ENCODE data around the gene LRRC27.

Gene LRRC27

DNA sequence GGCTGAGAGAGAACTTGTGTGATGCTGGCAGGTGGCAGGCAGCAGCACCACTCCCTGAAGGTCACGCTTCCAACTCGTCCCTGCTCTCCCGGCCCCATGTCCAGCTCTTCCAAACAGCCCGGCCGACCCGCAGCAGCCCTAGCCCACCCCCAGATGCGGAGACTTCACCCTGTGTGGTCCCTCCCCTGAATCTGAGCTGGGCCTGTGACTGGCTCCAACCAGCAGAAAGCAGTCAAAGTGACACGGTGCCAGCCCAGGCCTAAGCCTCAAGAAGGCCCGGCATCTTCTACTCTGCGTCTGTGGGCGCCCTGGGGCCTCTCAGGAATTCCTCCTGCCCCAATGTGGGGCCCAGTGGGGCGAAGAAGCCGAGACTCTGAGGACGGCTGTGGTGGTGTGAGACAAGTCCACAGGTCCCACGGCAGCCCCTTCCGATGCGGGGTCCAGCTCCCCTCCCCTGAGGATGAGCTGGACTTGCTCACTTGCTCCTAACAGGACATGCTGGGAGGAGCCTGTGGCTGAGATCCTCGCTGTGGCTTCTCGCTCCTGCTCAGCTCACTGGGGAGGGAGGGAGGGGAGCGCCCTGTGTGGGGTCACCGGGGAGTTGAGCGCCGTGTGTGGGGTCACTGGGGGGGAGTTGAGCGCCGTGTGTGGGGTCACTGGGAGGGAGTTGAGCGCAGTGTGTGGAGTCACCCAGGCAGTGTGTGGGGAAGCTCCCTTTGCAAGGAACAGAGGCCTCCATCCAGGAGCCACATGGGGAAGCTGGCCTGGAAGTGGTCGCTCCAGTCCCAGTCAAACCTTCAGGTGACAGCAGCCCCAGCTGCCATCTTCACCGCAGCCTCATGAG is 33.7 kb upstream of the LRRC27 start:
- no peak for TF ChIP-seq YY1 (IDR thresholded peaks at IDR 0.05; ENCODE audit: low read depth)
- TF ChIP-seq, protein P1, sequence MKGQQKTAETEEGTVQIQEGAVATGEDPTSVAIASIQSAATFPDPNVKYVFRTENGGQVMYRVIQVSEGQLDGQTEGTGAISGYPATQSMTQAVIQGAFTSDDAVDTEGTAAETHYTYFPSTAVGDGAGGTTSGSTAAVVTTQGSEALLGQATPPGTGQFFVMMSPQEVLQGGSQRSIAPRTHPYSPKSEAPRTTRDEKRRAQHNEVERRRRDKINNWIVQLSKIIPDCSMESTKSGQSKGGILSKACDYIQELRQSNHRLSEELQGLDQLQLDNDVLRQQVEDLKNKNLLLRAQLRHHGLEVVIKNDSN (IDR thresholded peaks at IDR 0.05) = no peak
- no peak for TF ChIP-seq EP300 (IDR thresholded peaks at IDR 0.05; ENCODE audit: borderline replicate concordance)
- TF ChIP-seq CREB1 (IDR thresholded peaks at IDR 0.05; ENCODE audit: low read depth) = no peak
- TF ChIP-seq MAX (IDR thresholded peaks at IDR 0.05) = no peak
- no peak for TF ChIP-seq CEBPB (IDR thresholded peaks at IDR 0.05)
- TF ChIP-seq TEAD4 (IDR thresholded peaks at IDR 0.05) = no peak
- no peak for TF ChIP-seq EGR1 (IDR thresholded peaks at IDR 0.05)
- TF ChIP-seq RAD21 (IDR thresholded peaks at IDR 0.05; ENCODE audit: low read depth) = no peak
- TF ChIP-seq TCF12 (IDR thresholded peaks at IDR 0.05; ENCODE audit: low read depth) = no peak
- no peak for TF ChIP-seq ZBTB7A (IDR thresholded peaks at IDR 0.05; ENCODE audit: low read depth)
- TF ChIP-seq FOXM1 (IDR thresholded peaks at IDR 0.05; ENCODE audit: borderline replicate concordance, low read depth) = no peak
- TF ChIP-seq TAF1 (IDR thresholded peaks at IDR 0.05; ENCODE audit: low read depth) = no peak
- no peak for TF ChIP-seq REST (IDR thresholded peaks at IDR 0.05; ENCODE audit: low read depth)

- TF ChIP-seq YY1 (IDR thresholded peaks at IDR 0.05; ENCODE audit: low read depth) (no peak), ZBTB7A (IDR thresholded peaks at IDR 0.05; ENCODE audit: low read depth) (no peak), FOXM1 (IDR thresholded peaks at IDR 0.05; ENCODE audit: borderline replicate concordance, low read depth) (no peak), CEBPB (IDR thresholded peaks at IDR 0.05) (no peak), MAX (IDR thresholded peaks at IDR 0.05) (no peak), TAF1 (IDR thresholded peaks at IDR 0.05; ENCODE audit: low read depth) (no peak), EGR1 (IDR thresholded peaks at IDR 0.05) (no peak), CREB1 (IDR thresholded peaks at IDR 0.05; ENCODE audit: low read depth) (no peak), NFIC (IDR thresholded peaks at IDR 0.05) (no peak), TCF12 (IDR thresholded peaks at IDR 0.05; ENCODE audit: low read depth) (no peak), TEAD4 (IDR thresholded peaks at IDR 0.05) (no peak), REST (IDR thresholded peaks at IDR 0.05; ENCODE audit: low read depth) (no peak), EP300 (IDR thresholded peaks at IDR 0.05; ENCODE audit: borderline replicate concordance) (no peak), RAD21 (IDR thresholded peaks at IDR 0.05; ENCODE audit: low read depth) (no peak)
- TF ChIP-seq, protein P1 (IDR thresholded peaks at IDR 0.05) = no peak
Measured at GRCh38 chr10:132299371-132300336, 32.3 kb upstream of the LRRC27 start.

GRCh38 chr10:132300582-132300981 is 31.4 kb upstream of the LRRC27 start:
- TF ChIP-seq TEAD4 (IDR thresholded peaks at IDR 0.05) (no peak), NFIC (IDR thresholded peaks at IDR 0.05) (no peak), CREB1 (IDR thresholded peaks at IDR 0.05; ENCODE audit: low read depth) (no peak)

- no peak for TF ChIP-seq NFIC (IDR thresholded peaks at IDR 0.05)
- no peak for TF ChIP-seq CREB1 (IDR thresholded peaks at IDR 0.05; ENCODE audit: low read depth)
- TF ChIP-seq, protein P1 (IDR thresholded peaks at IDR 0.05) = no peak
- TF ChIP-seq ZBTB7A (IDR thresholded peaks at IDR 0.05; ENCODE audit: low read depth) = no peak
- no peak for TF ChIP-seq TAF1 (IDR thresholded peaks at IDR 0.05; ENCODE audit: low read depth)
- no peak for TF ChIP-seq MAX (IDR thresholded peaks at IDR 0.05)
- TF ChIP-seq TCF12 (IDR thresholded peaks at IDR 0.05; ENCODE audit: low read depth) = no peak
- TF ChIP-seq EGR1 (IDR thresholded peaks at IDR 0.05) = no peak
Measured at GRCh38 chr10:132301371-132302330, 30.3 kb upstream of the LRRC27 start.
